ENCODE measurements around the gene FER.

Gene FER

DNA sequence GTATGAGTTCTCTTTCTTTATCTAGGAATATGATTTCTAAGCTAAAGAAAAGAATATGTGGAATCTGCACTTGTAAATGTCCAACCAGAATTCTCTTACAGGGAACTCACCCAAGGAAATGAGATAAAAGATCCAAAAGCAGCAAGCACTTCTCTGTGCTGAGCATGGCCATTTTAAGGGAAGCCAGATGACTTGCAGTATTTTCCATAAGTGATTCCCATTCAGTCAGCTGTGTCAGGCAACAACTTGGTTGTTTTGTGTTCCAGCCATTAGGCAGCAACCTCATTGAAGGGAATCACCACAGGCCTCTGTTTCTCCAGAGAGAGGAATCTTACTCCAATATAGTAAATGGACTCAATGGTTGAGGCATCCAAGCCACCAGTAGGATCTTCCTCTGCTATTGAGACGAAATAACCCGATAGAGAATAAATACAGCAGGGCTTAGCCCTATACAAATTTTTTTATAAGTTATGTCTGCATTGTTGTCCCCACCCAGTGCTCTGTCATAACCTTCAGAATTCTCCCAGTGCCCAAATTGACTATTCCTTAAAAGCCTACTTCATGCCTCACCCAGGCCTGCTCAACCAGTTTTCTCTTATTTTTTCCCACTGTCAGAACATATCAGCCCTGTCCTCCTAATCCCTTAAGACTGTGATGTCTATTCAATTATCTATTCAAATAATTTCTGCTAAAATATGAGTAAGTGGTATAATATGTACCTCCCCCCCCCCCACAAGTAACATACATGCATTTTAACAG, 425.5 kb downstream of the FER start (continued):
- TF ChIP-seq MYNN (tag by site-specific recombination; IDR thresholded peaks at IDR 0.05; ENCODE audit: borderline replicate concordance): no peak
- TF ChIP-seq ZNF112 (tag by site-specific recombination; IDR thresholded peaks at IDR 0.05): no peak
- no peak for TF ChIP-seq KLF10 (tag by site-specific recombination; IDR thresholded peaks at IDR 0.05)

DNA sequence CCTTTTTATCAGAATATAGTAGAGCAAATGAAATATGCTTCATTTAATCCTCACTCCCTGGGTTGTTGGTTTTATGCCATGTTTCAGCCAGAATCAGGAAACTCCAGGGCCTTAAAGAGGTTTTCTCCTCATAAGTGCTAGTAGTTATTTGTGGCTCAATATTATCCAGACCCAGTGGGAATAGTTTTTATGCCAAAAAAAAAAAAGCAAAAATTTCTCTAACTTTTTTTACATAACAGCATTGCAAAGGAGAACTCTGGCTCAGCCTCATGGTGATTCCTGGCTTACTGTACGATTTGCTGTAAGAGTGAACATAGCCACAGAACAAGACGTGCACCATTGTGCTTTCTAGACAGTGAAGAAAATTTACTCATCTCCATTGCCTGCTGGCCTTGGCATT, 429.5 kb downstream of the FER start:
- POLR2A ChIA-PET: no interaction called here
- TF ChIP-seq ZNF23 (tag by site-specific recombination; IDR thresholded peaks at IDR 0.05; ENCODE audit: borderline replicate concordance) (no peak), ZBTB1 (tag by site-specific recombination; IDR thresholded peaks at IDR 0.05) (no peak), ZNF121 (tag by site-specific recombination; IDR thresholded peaks at IDR 0.05) (no peak), ZNF558 (tag by site-specific recombination; IDR thresholded peaks at IDR 0.05) (no peak), ZNF645 (tag by site-specific recombination; IDR thresholded peaks at IDR 0.05) (no peak), ZNF280C (tag by site-specific recombination; IDR thresholded peaks at IDR 0.05) (no peak), HOXD13 (CRISPR knock-in tag; IDR thresholded peaks at IDR 0.05; ENCODE audit: borderline replicate concordance) (no peak), SP7 (tag by site-specific recombination; IDR thresholded peaks at IDR 0.05) (no peak), ZNF843 (tag by site-specific recombination; IDR thresholded peaks at IDR 0.05) (no peak), ZNF791 (tag by site-specific recombination; IDR thresholded peaks at IDR 0.05) (no peak), ZNF626 (tag by site-specific recombination; IDR thresholded peaks at IDR 0.05) (no peak), ZNF488 (tag by site-specific recombination; IDR thresholded peaks at IDR 0.05) (no peak), IKZF3 (tag by site-specific recombination; IDR thresholded peaks at IDR 0.05) (no peak), ZNF350 (tag by site-specific recombination; IDR thresholded peaks at IDR 0.05) (no peak), GLI2 (tag by site-specific recombination; IDR thresholded peaks at IDR 0.05; ENCODE audit: borderline replicate concordance, low read depth) (no peak), ZNF677 (tag by site-specific recombination; IDR thresholded peaks at IDR 0.05) (no peak), ZNF555 (tag by site-specific recombination; conservative IDR thresholded peaks at IDR 0.05) (no peak), PRDM6 (tag by site-specific recombination; IDR thresholded peaks at IDR 0.05) (no peak)
- TF ChIP-seq, protein P1, sequence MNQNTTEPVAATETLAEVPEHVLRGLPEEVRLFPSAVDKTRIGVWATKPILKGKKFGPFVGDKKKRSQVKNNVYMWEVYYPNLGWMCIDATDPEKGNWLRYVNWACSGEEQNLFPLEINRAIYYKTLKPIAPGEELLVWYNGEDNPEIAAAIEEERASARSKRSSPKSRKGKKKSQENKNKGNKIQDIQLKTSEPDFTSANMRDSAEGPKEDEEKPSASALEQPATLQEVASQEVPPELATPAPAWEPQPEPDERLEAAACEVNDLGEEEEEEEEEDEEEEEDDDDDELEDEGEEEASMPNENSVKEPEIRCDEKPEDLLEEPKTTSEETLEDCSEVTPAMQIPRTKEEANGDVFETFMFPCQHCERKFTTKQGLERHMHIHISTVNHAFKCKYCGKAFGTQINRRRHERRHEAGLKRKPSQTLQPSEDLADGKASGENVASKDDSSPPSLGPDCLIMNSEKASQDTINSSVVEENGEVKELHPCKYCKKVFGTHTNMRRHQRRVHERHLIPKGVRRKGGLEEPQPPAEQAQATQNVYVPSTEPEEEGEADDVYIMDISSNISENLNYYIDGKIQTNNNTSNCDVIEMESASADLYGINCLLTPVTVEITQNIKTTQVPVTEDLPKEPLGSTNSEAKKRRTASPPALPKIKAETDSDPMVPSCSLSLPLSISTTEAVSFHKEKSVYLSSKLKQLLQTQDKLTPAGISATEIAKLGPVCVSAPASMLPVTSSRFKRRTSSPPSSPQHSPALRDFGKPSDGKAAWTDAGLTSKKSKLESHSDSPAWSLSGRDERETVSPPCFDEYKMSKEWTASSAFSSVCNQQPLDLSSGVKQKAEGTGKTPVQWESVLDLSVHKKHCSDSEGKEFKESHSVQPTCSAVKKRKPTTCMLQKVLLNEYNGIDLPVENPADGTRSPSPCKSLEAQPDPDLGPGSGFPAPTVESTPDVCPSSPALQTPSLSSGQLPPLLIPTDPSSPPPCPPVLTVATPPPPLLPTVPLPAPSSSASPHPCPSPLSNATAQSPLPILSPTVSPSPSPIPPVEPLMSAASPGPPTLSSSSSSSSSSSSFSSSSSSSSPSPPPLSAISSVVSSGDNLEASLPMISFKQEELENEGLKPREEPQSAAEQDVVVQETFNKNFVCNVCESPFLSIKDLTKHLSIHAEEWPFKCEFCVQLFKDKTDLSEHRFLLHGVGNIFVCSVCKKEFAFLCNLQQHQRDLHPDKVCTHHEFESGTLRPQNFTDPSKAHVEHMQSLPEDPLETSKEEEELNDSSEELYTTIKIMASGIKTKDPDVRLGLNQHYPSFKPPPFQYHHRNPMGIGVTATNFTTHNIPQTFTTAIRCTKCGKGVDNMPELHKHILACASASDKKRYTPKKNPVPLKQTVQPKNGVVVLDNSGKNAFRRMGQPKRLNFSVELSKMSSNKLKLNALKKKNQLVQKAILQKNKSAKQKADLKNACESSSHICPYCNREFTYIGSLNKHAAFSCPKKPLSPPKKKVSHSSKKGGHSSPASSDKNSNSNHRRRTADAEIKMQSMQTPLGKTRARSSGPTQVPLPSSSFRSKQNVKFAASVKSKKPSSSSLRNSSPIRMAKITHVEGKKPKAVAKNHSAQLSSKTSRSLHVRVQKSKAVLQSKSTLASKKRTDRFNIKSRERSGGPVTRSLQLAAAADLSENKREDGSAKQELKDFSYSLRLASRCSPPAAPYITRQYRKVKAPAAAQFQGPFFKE (tag by site-specific recombination; IDR thresholded peaks at IDR 0.05; ENCODE audit: borderline replicate concordance): no peak
- H3K27ac ChIP-seq (ENCODE audit: extremely low read depth, low read depth, low read length): no peak overlapping the region
- no peak overlapping the region for H3K4me3 ChIP-seq (ENCODE audit: low read depth, low read length)
- CTCF ChIA-PET: no interaction called here
- H3K36me3 ChIP-seq (ENCODE audit: control insufficient read depth in 2 of 2, insufficient read depth in 1 of 2, low read length in 2 of 2): no peaks in the 10 kb centered on the region
- H3K4me1 ChIP-seq (ENCODE audit: control insufficient read depth, insufficient read depth, low read length): no peaks in the 10 kb centered on the region
- H3K9me3 ChIP-seq (ENCODE audit: control insufficient read depth, insufficient read depth, low read depth, low read length): no peaks in the 10 kb centered on the region
